Measurements from ENCODE around the gene SIGLEC12. TPM values are rescaled to one million over a fixed set of nuclear protein-coding genes. Genes with fewer than 3 reads are reported as not detected.
A peak's percentile ranks its signal among the peaks of the same experiment; 100 is the strongest.

Gene SIGLEC12
- total RNA-seq, 1 donor from 2014 or later = not detected

GRCh38 chr19:51460164-51460992, 41.2 kb downstream of the SIGLEC12 start:
- Mint-ChIP-seq H3K9me3 (ENCODE audit: unreplicated experiment) (peaks cover 12% of the 10 kb centered on the region), H3K4me1 (ENCODE audit: unreplicated experiment) (no peaks in the 10 kb centered on the region), H3K27ac (ENCODE audit: unreplicated experiment) (no peak overlapping the region), H3K4me3 (ENCODE audit: unreplicated experiment) (no peak overlapping the region), H3K36me3 (ENCODE audit: unreplicated experiment) (no peaks in the 10 kb centered on the region), H3K27me3 (ENCODE audit: unreplicated experiment) (no peaks in the 10 kb centered on the region)
- peak; percentile 74 for DNase-seq (ENCODE audit: extremely low spot score, unreplicated experiment)
- TF ChIP-seq CTCF (IDR thresholded peaks at IDR 0.05) = no peak

GRCh38 chr19:51458899-51459505, 42.6 kb downstream of the SIGLEC12 start:
- Mint-ChIP-seq H3K36me3 (ENCODE audit: unreplicated experiment) (no peaks in the 10 kb centered on the region), H3K27me3 (ENCODE audit: unreplicated experiment) (no peaks in the 10 kb centered on the region), H3K27ac (ENCODE audit: unreplicated experiment) (no peak overlapping the region), H3K4me1 (ENCODE audit: unreplicated experiment) (no peaks in the 10 kb centered on the region), H3K4me3 (ENCODE audit: unreplicated experiment) (no peak overlapping the region), H3K9me3 (ENCODE audit: unreplicated experiment) (peaks cover 8% of the 10 kb centered on the region)
- TF ChIP-seq CTCF (IDR thresholded peaks at IDR 0.05) = no peak
- peak; percentile 75 for DNase-seq (ENCODE audit: extremely low spot score, unreplicated experiment)

GRCh38 chr19:51458051-51458645, 43.5 kb downstream of the SIGLEC12 start, which contains the start of gene SIGLEC8:
SIGLEC8 (minus strand) TSS chr19:51458454; CDS start chr19:51458387, 67 bp downstream.
- H3K9me3 Mint-ChIP-seq (ENCODE audit: unreplicated experiment) = peaks cover 11% of the 10 kb centered on the region
- TF ChIP-seq CTCF (IDR thresholded peaks at IDR 0.05) = no peak
- peak; percentile 81 for DNase-seq (ENCODE audit: extremely low spot score, unreplicated experiment)
- no peak within 1 kb of the TSS for H3K4me3 Mint-ChIP-seq (ENCODE audit: unreplicated experiment)
- no peak within 1 kb of the TSS for H3K27ac Mint-ChIP-seq (ENCODE audit: unreplicated experiment)
- H3K27me3 Mint-ChIP-seq (ENCODE audit: unreplicated experiment) = no peaks in the 10 kb centered on the region
- no peaks in the 10 kb centered on the region for H3K4me1 Mint-ChIP-seq (ENCODE audit: unreplicated experiment)
- H3K36me3 Mint-ChIP-seq (ENCODE audit: unreplicated experiment) = no peaks in the 10 kb centered on the region

- H3K4me1 Mint-ChIP-seq (ENCODE audit: unreplicated experiment) = no peaks in the 10 kb centered on the region
- DNase-seq (ENCODE audit: extremely low spot score, unreplicated experiment) = peak; percentile 81
- no peaks in the 10 kb centered on the region for H3K36me3 Mint-ChIP-seq (ENCODE audit: unreplicated experiment)
- no peak overlapping the region for H3K4me3 Mint-ChIP-seq (ENCODE audit: unreplicated experiment)
- no peaks in the 10 kb centered on the region for H3K27me3 Mint-ChIP-seq (ENCODE audit: unreplicated experiment)
- H3K9me3 Mint-ChIP-seq (ENCODE audit: unreplicated experiment) = peaks cover 13% of the 10 kb centered on the region
- no peak overlapping the region for H3K27ac Mint-ChIP-seq (ENCODE audit: unreplicated experiment)
- TF ChIP-seq CTCF (IDR thresholded peaks at IDR 0.05) = no peak
These were observed 44.1 kb downstream of the SIGLEC12 start for GRCh38 chr19:51457351-51458013.
